ENCODE measurements around the gene GSK3A.

Gene GSK3A

DNA sequence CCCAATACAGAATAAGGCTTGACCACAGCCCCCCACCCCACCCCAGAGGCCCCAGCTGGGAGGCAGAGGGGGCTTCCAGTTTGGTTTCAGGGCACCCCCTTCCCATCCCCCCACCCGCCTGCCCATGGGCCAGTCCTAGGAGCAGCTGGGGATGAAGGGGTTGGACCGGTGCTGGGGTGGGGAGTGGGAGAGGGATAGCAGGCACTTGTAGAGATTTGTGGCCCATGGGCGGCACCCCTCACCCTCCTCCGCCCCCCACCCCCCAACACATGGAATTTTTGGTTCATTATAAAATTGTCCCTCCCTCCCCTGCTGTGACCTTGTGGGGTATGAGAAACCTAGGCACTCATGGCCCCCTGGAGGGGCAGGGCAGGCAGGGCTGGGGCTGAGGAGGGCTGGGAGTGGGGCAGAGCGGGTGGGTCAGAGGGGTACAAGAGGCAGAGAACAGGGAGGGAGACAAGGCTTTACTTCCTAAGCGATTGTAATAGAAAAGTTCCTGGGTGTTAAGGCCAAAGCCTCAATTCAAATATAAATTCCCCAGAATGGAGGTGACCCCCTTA, 5.3 kb upstream of the GSK3A start:
- DNase-seq: no peak

GRCh38 chr19:42246922-42247639, 4.7 kb upstream of the GSK3A start:
- DNase-seq: no peak

GRCh38 chr19:42246143-42246921, 3.9 kb upstream of the GSK3A start:
- no peak for DNase-seq

DNA sequence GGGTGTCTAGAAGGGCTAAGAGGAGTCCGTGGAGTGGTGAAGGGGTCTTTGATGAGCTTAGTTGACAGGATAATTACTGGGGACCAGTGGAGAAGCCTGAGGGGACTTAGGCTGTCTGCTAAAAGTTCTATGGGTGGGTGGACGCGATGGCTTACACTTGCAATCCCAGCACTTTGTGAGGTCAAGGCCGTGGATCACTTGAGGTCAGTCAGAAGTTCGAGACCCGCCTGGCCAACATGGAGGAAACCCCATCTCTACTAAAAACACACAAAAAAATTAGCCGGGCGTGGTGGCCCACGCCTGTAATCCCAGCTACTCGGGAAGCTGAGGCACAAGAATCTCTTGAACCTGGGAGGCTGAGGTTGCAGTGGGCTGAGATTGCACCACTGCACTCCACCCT, 2.8 kb upstream of the GSK3A start:
- DNase-seq: no peak

DNA sequence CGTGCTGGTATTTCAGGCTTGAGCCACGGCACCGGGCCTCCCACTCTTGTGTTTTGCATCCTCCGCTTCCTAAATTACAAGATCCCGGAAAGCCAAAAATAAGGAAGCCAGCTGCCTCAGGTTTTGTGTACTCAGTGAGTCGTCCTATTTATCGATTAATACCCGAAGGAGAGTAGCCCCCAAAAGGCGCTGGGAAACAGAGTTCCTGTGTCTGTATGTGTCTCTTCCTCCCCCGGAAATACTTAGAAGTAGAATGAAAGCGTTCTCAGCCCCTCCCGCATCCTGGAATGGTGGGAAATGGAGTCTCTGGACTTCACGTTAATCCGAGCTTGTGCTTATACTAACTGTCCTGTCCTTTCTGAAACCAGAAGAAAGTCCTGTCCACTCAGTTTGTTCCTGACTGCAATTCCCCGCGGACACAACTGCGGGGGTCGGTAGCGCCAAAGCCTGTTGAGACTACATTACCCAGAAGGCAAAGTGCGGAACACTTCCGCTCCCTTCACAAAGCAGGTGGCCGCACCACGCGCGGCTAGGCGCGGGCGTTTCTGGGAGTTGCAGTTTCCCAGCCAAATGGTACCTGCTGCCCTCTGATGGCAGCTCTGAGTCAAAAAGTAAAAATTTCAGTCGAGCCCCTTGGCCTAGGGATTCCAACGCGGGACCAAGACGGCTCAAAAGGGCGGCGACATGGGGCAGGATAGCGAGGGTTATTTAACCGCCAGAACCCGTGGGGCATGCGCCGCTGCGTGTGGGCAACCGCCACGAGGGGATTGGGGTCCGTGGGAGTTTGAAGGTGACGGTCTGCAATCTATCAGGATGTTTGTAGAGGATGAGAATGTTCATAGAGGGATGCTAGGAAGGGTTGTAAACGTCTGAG, 2.2 kb upstream of the GSK3A start:
- DNase-seq: peak; percentile 79

- no peak for DNase-seq
Observed at GRCh38 chr19:42242069-42242511, 312 bp downstream of the GSK3A start.

- no peak for DNase-seq
Observed at GRCh38 chr19:42241279-42241678, 1.1 kb downstream of the GSK3A start.

- DNase-seq: no peak
Observed at GRCh38 chr19:42239544-42240220, 2.7 kb downstream of the GSK3A start.

DNA sequence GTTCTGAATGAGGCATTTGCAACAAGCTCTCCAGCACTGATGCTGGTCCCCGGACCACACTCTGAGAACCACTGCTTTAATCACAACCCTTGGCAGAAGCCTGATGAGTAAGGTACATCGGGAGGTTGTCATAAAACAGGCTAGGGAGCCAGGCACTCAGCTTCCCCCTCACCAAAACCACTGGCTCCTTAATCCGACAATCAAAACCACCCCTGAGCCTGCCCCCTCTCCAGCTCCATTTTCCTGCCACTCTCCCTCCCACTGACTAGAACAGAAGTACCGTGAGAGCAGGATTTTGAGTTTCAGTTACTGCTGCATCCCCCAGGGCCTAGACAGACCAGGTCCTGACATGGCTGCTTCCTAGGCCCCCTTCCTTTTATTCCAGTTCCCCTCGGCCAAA, 7.2 kb downstream of the GSK3A start:
- no peak for DNase-seq

DNA sequence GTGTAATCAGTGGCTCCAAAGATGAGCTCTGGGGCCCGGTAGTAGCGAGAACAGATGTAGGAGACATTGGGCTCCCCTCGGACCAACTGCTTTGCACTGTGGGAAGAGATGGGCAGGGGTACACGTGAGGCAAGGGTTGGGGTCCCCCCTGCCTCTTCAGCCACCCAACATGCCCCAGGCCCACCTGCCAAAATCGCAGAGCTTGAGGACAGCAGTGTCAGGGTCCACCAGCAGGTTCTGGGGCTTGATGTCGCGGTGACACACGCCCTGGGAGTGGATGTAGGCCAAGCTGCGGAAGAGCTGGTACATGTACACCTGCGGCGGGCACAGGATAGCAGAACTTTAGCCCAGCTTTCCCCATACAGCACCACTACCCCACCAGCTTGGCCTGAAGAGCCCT, 8.0 kb downstream of the GSK3A start:
- no peak for DNase-seq

GRCh38 chr19:42233678-42234292, 8.6 kb downstream of the GSK3A start:
- DNase-seq: no peak

GRCh38 chr19:42233106-42233505, 9.3 kb downstream of the GSK3A start:
- DNase-seq: no peak

GRCh38 chr19:42232435-42232834, 10.0 kb downstream of the GSK3A start:
- no peak for DNase-seq

DNA sequence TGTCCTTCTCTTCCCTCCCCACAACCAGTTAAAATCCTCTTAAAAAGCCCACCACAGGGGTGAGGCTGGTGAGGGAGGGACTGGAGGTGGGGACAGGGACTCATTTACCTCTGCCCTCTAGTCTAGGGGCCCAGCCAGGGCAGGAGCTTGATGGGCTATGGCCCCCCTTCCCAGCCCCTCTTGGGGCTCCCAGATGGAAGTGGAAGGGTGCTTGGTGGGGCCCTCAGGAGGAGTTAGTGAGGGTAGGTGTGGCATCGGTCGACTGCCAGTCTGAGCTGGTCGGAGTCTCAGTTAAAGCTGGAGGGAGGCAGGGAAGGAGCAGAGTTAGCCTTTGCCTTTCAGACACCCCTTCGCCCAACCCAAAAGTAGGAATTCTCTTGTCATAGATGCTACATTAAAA, 11.8 kb downstream of the GSK3A start:
- no peak for DNase-seq

GRCh38 chr19:42229855-42230351, 12.5 kb downstream of the GSK3A start:
- no peak for DNase-seq

DNA sequence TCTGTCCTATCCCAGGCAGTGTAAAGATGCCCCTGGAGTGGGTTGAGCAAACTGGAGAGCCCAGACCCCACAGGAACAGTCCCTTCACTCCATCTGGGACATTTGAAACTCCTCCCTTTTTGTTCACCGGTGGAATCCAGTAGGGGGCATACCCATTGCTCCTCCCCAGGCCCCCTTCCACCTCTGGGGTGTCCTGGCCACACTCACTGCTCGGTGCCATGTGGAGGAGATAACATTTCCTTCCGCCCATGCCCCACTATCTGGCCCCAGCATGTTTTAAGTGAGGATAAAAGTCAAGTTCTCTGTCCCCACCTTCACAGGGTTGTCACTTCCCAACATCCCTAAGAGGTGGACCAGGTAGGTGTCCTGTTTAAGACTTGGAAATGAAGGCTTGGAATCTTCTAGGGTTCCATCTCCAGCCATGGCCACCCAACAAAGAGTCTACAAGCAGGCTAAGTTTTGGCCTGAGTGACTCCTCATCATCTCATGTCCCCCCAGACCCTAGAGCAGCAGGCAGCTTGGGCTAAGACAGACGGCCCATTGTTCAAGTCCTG, 13.0 kb downstream of the GSK3A start:
- no peak for DNase-seq

DNA sequence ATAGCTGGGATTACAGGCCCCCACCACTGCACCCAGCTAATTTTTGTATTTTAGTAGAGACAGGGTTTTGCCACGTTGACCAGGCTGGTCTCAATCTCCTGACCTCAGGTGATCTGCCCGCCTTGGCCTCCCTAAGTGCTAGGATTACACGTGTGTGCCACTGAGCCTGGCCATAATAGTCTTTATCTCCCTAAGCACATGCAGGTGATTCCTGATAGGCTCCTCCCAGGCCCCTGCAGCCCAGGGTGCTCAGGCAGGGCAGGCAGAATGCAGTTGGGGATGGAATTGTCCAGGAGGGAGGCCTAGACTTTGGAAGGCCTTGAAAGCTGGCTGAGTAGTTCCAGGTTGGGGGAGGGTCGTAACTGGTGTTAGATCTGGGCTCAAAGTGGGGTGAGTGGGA, 13.8 kb downstream of the GSK3A start:
- DNase-seq: no peak

DNA sequence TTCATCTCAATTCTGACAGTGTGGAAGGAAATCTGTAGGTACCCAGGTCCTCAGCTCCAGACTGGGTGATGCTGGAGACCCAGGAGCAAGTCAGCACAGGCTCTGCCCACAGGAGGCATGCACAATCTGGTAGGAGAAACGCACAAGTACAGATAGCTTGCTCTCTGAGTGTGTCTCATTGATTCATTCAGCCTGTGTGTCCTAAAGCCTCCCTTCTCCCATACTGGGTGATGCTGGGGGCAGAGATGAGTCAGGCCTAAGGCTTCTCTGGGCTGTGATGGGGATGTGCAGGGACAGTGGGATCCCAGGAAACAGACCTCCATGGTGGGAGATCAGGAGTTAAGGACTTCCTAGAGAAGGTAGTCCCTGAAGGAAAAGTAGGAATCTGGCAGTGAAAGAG, 15.5 kb downstream of the GSK3A start:
- no peak for DNase-seq

GRCh38 chr19:42225718-42226292, 16.6 kb downstream of the GSK3A start:
- no peak for DNase-seq

GRCh38 chr19:42224940-42225717, 17.3 kb downstream of the GSK3A start:
- no peak for DNase-seq
